HepG2 (cell line): ENCODE data around the gene FAM222A. TPM values are rescaled to one million over a fixed set of nuclear protein-coding genes. Genes with fewer than 3 reads are reported as not detected.
A peak's percentile ranks its signal among the peaks of the same experiment; 100 is the strongest.

Experiments used
- ATF1 ChIP-seq: IDR thresholded peaks from 2 replicates; pipeline ENCODE4 v1.6.1; 2016; ENCODE audit warnings: mild to moderate bottlenecking, control low read depth
- E2F2 ChIP-seq: sonication (generic); formaldehyde crosslinking; IDR thresholded peaks from 2 replicates; pipeline ENCODE4 v1.4.0; 2020; ENCODE audit warnings: missing genetic modification reagents, borderline replicate concordance
- ESRRA ChIP-seq: sonication (generic); formaldehyde crosslinking; IDR thresholded peaks from 2 replicates; pipeline ENCODE4 v1.5.1; 2020; ENCODE audit warnings: mild to moderate bottlenecking, low read depth, missing genetic modification reagents
- FIP1L1 ChIP-seq: fragments of 200-400 bp; formaldehyde crosslinking; IDR thresholded peaks from 2 replicates; pipeline ENCODE4 v1.6.1; 2018; ENCODE audit warnings: low read depth, mild to moderate bottlenecking, low read length, moderate library complexity, borderline replicate concordance; ENCODE audit not compliant: insufficient read depth
- FOXA1 ChIP-seq, 2 experiments: fragments of 450-650 bp in 1 of 2; sonication (generic) in 1 of 2; formaldehyde crosslinking in 1 of 2; IDR thresholded peaks; 2 replicates each; pipeline versions ENCODE4 v1.4.0 to v1.6.1; 2016 to 2020; ENCODE audit warnings: missing genetic modification reagents in 1 of 2
- NFYC ChIP-seq: IDR thresholded peaks from 2 replicates; pipeline ENCODE4 v1.6.1; 2016; ENCODE audit warnings: missing genetic modification reagents, missing compliant biosample characterization
- POLR2AphosphoS5 ChIP-seq: IDR thresholded peaks from 2 replicates; pipeline ENCODE4 v1.6.1; 2012; ENCODE audit warnings: low read depth, low read length
- RARG ChIP-seq: sonication (generic); formaldehyde crosslinking; IDR thresholded peaks from 2 replicates; pipeline ENCODE4 v1.4.0; 2020; ENCODE audit warnings: low read depth, mild to moderate bottlenecking, missing genetic modification reagents
- SMAD3 ChIP-seq: sonication (generic); formaldehyde crosslinking; IDR thresholded peaks from 2 replicates; pipeline ENCODE4 v1.4.0; 2020; ENCODE audit warnings: missing genetic modification reagents
- SOX13 ChIP-seq, 3 experiments: fragments of 450-650 bp in 1 of 3; sonication (generic) in 1 of 3; formaldehyde crosslinking in 1 of 3; IDR thresholded peaks in 2 of 3; conservative IDR thresholded peaks in 1 of 3; 2 replicates each; pipeline versions ENCODE4 v1.5.0 to v1.6.1; 2016 to 2020; ENCODE audit warnings: antibody characterized with exemption in 1 of 3, mild to moderate bottlenecking in 1 of 3, missing compliant biosample characterization in 1 of 3, missing genetic modification reagents in 1 of 3, moderate library complexity in 1 of 3
- TEAD2 ChIP-seq: sonication (generic); formaldehyde crosslinking; IDR thresholded peaks from 2 replicates; pipeline ENCODE4 v1.9.0; 2021; ENCODE audit warnings: missing genetic modification reagents
- TRIM24 ChIP-seq: sonication (generic); formaldehyde crosslinking; IDR thresholded peaks from 2 replicates; pipeline ENCODE4 v1.8.0; 2022; ENCODE audit warnings: mild to moderate bottlenecking, missing genetic modification reagents
- ZBTB34 ChIP-seq: sonication (generic); formaldehyde crosslinking; IDR thresholded peaks from 2 replicates; pipeline ENCODE4 v1.8.0; 2022; ENCODE audit warnings: mild to moderate bottlenecking, missing genetic modification reagents
- ZNF264 ChIP-seq: sonication (generic); formaldehyde crosslinking; IDR thresholded peaks from 2 replicates; pipeline ENCODE4 v1.4.0; 2020; ENCODE audit warnings: missing genetic modification reagents
- ZNF350 ChIP-seq: sonication (generic); formaldehyde crosslinking; IDR thresholded peaks from 2 replicates; pipeline ENCODE4 v1.4.0; 2020; ENCODE audit warnings: mild to moderate bottlenecking, low read depth, missing genetic modification reagents, borderline replicate concordance
- ZNF780A ChIP-seq: sonication (generic); formaldehyde crosslinking; IDR thresholded peaks from 2 replicates; pipeline ENCODE4 v1.8.0; 2022; ENCODE audit warnings: mild to moderate bottlenecking, missing genetic modification reagents, moderate library complexity
- polyA plus RNA-seq, 8 experiments: library from polyadenylated mRNA; depleted of rRNA in 3 of 8; stranded (reverse) in 7 of 8; unstranded in 1 of 8; fragments of >200 nt; fragmentation: Illumina TruSeq in 4 of 8; extraction: Trizol in 4 of 8; gene quantifications; 2 replicates each; pipeline versions ENCODE4 v1.2.1 to v1.2.3, GENCODE V29; 2011 to 2016; ENCODE audit warnings: low read depth in 4 of 8, missing spikeins in 1 of 8, mixed read lengths in 1 of 8; ENCODE audit not compliant: insufficient read depth in 1 of 8
- total RNA-seq, 5 experiments: library from RNA; depleted of rRNA; stranded (reverse); fragments of >200 nt; fragmentation: Illumina TruSeq; extraction: Trizol; gene quantifications; 2 replicates each; pipeline ENCODE4 v1.2.3, GENCODE V29; 2016; ENCODE audit warnings: low read depth in 1 of 5
- TF ChIP-seq, protein P1 (sequence below): sonication (generic); formaldehyde crosslinking; IDR thresholded peaks from 2 replicates; pipeline ENCODE4 v1.4.0; 2020; ENCODE audit warnings: missing genetic modification reagents, borderline replicate concordance
- TF ChIP-seq, protein P2 (sequence below): sonication (generic); formaldehyde crosslinking; IDR thresholded peaks from 2 replicates; pipeline ENCODE4 v1.5.1; 2020; ENCODE audit warnings: missing genetic modification reagents, mild to moderate bottlenecking, borderline replicate concordance
- TF ChIP-seq, protein P3 (sequence below): sonication (generic); formaldehyde crosslinking; IDR thresholded peaks from 2 replicates; pipeline ENCODE4 v1.5.0; 2020; ENCODE audit warnings: mild to moderate bottlenecking, missing genetic modification reagents, moderate library complexity

The FAM222A gene
- total and polyA plus RNA-seq, 2 of the 13 experiments (the other 11 are each of a cell fraction or from before 2014, with no cell fraction given), result 2.7 to 9.6 TPM

- TF ChIP-seq, protein P1, sequence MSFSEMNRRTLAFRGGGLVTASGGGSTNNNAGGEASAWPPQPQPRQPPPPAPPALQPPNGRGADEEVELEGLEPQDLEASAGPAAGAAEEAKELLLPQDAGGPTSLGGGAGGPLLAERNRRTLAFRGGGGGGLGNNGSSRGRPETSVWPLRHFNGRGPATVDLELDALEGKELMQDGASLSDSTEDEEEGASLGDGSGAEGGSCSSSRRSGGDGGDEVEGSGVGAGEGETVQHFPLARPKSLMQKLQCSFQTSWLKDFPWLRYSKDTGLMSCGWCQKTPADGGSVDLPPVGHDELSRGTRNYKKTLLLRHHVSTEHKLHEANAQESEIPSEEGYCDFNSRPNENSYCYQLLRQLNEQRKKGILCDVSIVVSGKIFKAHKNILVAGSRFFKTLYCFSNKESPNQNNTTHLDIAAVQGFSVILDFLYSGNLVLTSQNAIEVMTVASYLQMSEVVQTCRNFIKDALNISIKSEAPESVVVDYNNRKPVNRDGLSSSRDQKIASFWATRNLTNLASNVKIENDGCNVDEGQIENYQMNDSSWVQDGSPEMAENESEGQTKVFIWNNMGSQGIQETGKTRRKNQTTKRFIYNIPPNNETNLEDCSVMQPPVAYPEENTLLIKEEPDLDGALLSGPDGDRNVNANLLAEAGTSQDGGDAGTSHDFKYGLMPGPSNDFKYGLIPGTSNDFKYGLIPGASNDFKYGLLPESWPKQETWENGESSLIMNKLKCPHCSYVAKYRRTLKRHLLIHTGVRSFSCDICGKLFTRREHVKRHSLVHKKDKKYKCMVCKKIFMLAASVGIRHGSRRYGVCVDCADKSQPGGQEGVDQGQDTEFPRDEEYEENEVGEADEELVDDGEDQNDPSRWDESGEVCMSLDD (CRISPR knock-in tag), result peak; percentile 16; the same call in 1 of the 2 replicates
- TF ChIP-seq ATF1 (CRISPR knock-in tag) (no peak), SMAD3 (CRISPR knock-in tag) (no peak), NFYC (CRISPR knock-in tag) (no peak), ZNF350 (CRISPR knock-in tag) (no peak), TEAD2 (no peak), ZNF264 (CRISPR knock-in tag) (no peak), SOX13 (IDR thresholded peaks at IDR 0.05) (no peak), SOX13 (CRISPR knock-in tag; conservative IDR thresholded peaks at IDR 0.05 in 1 of 2, IDR thresholded peaks at IDR 0.05 in 1 of 2) (no peak), POLR2AphosphoS5 (no peak), ZNF780A (CRISPR knock-in tag) (no peak), TRIM24 (CRISPR knock-in tag) (no peak), ZBTB34 (CRISPR knock-in tag) (0 out of 2 replicates have a peak, but pooled peaks have one; percentile 37), E2F2 (CRISPR knock-in tag) (no peak), RARG (CRISPR knock-in tag) (no peak), FIP1L1 (no peak), ESRRA (CRISPR knock-in tag) (0 out of 2 replicates have a peak, but pooled peaks have one; percentile 18), FOXA1 (IDR thresholded peaks at IDR 0.05) (no peak), FOXA1 (CRISPR knock-in tag; IDR thresholded peaks at IDR 0.05) (no peak)
- TF ChIP-seq, protein P2, sequence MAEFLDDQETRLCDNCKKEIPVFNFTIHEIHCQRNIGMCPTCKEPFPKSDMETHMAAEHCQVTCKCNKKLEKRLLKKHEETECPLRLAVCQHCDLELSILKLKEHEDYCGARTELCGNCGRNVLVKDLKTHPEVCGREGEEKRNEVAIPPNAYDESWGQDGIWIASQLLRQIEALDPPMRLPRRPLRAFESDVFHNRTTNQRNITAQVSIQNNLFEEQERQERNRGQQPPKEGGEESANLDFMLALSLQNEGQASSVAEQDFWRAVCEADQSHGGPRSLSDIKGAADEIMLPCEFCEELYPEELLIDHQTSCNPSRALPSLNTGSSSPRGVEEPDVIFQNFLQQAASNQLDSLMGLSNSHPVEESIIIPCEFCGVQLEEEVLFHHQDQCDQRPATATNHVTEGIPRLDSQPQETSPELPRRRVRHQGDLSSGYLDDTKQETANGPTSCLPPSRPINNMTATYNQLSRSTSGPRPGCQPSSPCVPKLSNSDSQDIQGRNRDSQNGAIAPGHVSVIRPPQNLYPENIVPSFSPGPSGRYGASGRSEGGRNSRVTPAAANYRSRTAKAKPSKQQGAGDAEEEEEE, result no peak
- TF ChIP-seq, protein P3, sequence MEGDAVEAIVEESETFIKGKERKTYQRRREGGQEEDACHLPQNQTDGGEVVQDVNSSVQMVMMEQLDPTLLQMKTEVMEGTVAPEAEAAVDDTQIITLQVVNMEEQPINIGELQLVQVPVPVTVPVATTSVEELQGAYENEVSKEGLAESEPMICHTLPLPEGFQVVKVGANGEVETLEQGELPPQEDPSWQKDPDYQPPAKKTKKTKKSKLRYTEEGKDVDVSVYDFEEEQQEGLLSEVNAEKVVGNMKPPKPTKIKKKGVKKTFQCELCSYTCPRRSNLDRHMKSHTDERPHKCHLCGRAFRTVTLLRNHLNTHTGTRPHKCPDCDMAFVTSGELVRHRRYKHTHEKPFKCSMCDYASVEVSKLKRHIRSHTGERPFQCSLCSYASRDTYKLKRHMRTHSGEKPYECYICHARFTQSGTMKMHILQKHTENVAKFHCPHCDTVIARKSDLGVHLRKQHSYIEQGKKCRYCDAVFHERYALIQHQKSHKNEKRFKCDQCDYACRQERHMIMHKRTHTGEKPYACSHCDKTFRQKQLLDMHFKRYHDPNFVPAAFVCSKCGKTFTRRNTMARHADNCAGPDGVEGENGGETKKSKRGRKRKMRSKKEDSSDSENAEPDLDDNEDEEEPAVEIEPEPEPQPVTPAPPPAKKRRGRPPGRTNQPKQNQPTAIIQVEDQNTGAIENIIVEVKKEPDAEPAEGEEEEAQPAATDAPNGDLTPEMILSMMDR (CRISPR knock-in tag), result peak; percentile 47
Observed at GRCh38 chr12:109714141-109714912, 702 bp downstream of the FAM222A start (continued).
